ENCODE measurements around the gene COQ3.
"Not testable (repeated sequence)": the region's sequence is repeated elsewhere in the genome, so short reads cannot be mapped to it uniquely, and the experiment has no call there.

Gene COQ3

DNA sequence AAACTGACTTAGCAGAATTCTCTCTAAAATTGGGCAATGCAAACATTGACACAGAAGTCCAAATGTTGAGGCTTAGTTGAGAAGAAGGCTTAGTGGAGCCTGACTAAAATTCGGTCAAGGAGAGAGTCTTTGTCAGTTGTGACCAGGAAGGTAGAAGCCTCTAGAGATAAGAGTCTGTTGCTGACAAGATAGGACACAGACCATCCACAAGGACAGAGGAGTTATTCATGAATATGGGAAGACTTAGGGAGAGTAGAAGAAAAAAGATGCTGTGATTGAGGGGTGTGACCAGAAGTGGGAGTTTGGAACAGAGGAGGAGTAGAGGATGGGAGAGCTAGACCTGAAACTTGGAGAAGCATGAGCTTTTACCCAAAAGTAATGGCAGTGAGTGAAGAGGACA is 37.4 kb downstream of the COQ3 start:
- CTCF ChIA-PET = no interaction called here
- no peak for DNase-seq
- Mint-ChIP-seq H3K4me1 (no peaks in the 10 kb centered on the region), H3K27ac (no peak overlapping the region), H3K9me3 (no peaks in the 10 kb centered on the region), H3K36me3 (no peaks in the 10 kb centered on the region), H3K27me3 (peaks cover 48% of the 10 kb centered on the region), H3K4me3 (no peak overlapping the region)

GRCh38 chr6:99354983-99355382 is 39.0 kb downstream of the COQ3 start:
- no peaks in the 10 kb centered on the region for H3K36me3 Mint-ChIP-seq
- peaks cover 4% of the 10 kb centered on the region for H3K4me1 Mint-ChIP-seq
- peaks cover 60% of the 10 kb centered on the region for H3K27me3 Mint-ChIP-seq
- no peak for DNase-seq
- CTCF ChIA-PET = interaction anchor here (1.3 kb wide), 1 partner anchor 25 kb away, joined by 3 read pairs; no protein-coding TSS in a partner anchor
- H3K4me3 Mint-ChIP-seq = no peak overlapping the region
- no peak overlapping the region for H3K27ac Mint-ChIP-seq
- H3K9me3 Mint-ChIP-seq = no peaks in the 10 kb centered on the region

DNA sequence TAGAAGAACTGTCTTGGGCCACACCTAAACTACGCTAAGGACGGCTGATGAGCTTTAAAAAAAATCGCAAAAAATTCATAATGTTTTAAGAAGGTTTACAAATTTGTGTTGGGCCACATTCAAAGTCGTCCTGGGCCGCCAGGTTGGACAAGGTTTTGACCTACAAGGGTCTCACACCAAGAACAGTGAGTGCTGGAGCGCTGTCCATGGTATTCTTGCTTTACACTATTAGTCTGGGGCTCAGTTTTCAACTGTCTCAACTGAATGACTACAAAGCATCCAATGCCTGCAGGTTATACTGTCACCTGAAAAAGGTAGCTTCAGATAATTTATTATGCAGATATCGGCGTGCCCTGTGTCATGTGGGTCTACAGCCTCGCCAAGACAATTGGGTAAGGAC is 40.9 kb downstream of the COQ3 start:
- DNase-seq = no peak
- Mint-ChIP-seq H3K36me3 (no peaks in the 10 kb centered on the region), H3K9me3 (no peaks in the 10 kb centered on the region), H3K4me1 (peaks cover 5% of the 10 kb centered on the region), H3K4me3 (no peak overlapping the region), H3K27ac (no peak overlapping the region), H3K27me3 (peaks cover 77% of the 10 kb centered on the region)
- CTCF ChIA-PET = interaction anchor here (0.6 to 1.4 kb wide), 2 partner anchors 11 to 73 kb away, joined by 3 read pairs; no protein-coding TSS in a partner anchor

DNA sequence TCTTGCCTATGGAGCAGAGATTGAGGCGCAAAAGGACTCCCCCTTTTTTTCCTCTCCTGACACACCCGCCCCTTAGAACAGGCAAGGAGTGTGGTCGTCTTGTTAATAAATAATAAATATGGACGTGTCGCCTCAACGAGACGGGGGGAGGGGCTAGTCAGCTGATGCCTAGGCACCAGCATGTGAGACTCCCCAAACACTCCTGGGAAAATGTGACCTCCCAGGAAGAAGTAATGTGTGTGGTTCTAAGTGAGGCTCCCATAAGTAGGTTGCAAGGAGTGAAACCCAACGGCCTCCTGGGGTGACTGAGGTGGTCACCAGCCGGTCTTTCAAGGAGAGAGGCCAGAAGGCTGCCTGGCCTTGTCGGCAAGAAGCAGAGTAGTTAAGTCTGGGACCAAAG is 43.4 kb downstream of the COQ3 start:
- CTCF ChIA-PET = interaction anchor here (1.3 kb wide), 1 partner anchor 16 kb away, joined by 3 read pairs; no protein-coding TSS in a partner anchor
- H3K36me3 Mint-ChIP-seq = no peaks in the 10 kb centered on the region

DNA sequence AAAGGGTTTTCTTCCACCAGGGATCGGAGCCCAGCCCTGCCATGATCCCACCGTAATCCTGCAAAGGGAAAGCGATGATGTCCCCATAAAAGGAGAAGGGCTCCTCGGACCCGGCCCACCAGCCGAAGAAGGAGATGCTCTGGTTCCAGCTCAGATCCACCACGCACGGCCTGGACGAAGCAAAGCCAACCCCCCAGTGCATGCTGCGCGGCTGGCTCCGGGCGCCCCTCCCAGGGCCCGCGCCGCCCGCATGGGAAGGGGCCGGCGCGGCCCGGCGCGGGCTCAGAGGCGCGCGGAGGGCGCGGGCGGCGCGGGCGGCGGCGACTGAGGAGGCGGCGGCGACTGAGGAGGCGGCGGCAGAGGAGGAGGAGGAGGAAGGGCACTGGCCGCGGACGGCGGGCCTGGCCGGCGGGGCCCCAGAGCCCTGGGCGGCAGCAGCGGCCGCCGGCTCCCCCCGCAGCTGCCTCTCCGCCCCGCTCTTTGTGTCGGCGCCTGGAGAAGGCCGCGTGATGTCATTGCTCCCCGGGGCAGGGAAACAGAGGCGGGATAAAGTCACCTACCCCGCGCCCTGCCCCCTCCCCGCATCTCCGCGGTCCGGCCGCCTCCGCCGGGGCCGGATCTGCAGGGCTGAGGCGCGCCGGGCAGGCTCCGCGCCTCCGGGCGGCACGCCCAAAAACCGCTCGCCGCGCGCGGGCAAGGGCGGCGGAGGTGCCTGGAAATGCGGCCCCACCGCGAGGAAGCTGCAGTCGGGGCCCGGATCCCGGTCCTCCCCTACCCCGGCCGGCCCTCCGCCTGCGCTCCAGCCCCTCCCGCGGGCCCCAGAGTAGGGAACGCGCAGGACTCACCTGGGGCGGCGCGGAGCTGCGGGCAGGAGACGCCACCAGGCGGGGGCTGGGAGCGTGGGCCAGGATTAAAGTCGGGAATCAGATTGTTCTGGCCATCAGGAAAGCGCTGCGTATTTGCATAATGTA is 44.5 kb downstream of the COQ3 start, which contains the start of gene FAXC:
FAXC (minus strand) TSS at position 504 of the 971 bp plus-strand sequence; CDS start at position 202, 302 bp downstream.
- DNase-seq = peak; percentile 32

More for the DNA sequence above, 43.4 kb downstream of the COQ3 start:
- DNase-seq = no peak
- Mint-ChIP-seq H3K27me3 (peaks cover 80% of the 10 kb centered on the region), H3K27ac (no peak overlapping the region), H3K4me3 (no peak overlapping the region), H3K4me1 (peaks cover 5% of the 10 kb centered on the region), H3K9me3 (no peaks in the 10 kb centered on the region)

GRCh38 chr6:99348288-99349170 is 45.5 kb downstream of the COQ3 start:
- Mint-ChIP-seq H3K27me3 (peaks cover 78% of the 10 kb centered on the region), H3K4me1 (peaks cover 5% of the 10 kb centered on the region), H3K4me3 (peak overlapping the region; percentile 49), H3K27ac (no peak overlapping the region), H3K36me3 (no peaks in the 10 kb centered on the region), H3K9me3 (no peaks in the 10 kb centered on the region)
- DNase-seq = no peak
- CTCF ChIA-PET = no interaction called here

More for the DNA sequence above, 44.5 kb downstream of the COQ3 start, which contains the start of gene FAXC:
- H3K4me3 Mint-ChIP-seq = peak within 1 kb of the TSS; percentile 49
- H3K27me3 Mint-ChIP-seq = peaks cover 74% of the 10 kb centered on the region
- peaks cover 5% of the 10 kb centered on the region for H3K4me1 Mint-ChIP-seq
- no peaks in the 10 kb centered on the region for H3K36me3 Mint-ChIP-seq
- no peaks in the 10 kb centered on the region for H3K9me3 Mint-ChIP-seq
- H3K27ac Mint-ChIP-seq = no peak within 1 kb of the TSS
- CTCF ChIA-PET = interaction anchor here (1.3 kb wide), 1 partner anchor 15 kb away, joined by 3 read pairs; no protein-coding TSS in a partner anchor

- H3K4me1 Mint-ChIP-seq = peaks cover 5% of the 10 kb centered on the region
- H3K27ac Mint-ChIP-seq = no peak overlapping the region
- H3K4me3 Mint-ChIP-seq = no peak overlapping the region
- no peaks in the 10 kb centered on the region for H3K36me3 Mint-ChIP-seq
- CTCF ChIA-PET = no interaction called here
- DNase-seq = no peak
- peaks cover 79% of the 10 kb centered on the region for H3K27me3 Mint-ChIP-seq
- no peaks in the 10 kb centered on the region for H3K9me3 Mint-ChIP-seq
Observed at GRCh38 chr6:99347804-99348203, 46.2 kb downstream of the COQ3 start.

GRCh38 chr6:99346595-99346994 is 47.4 kb downstream of the COQ3 start:
- H3K27ac Mint-ChIP-seq = no peak overlapping the region
- H3K9me3 Mint-ChIP-seq = no peaks in the 10 kb centered on the region
- no peak for DNase-seq
- CTCF ChIA-PET = no interaction called here
- peaks cover 5% of the 10 kb centered on the region for H3K4me1 Mint-ChIP-seq
- H3K4me3 Mint-ChIP-seq = no peak overlapping the region
- H3K36me3 Mint-ChIP-seq = no peaks in the 10 kb centered on the region
- H3K27me3 Mint-ChIP-seq = peaks cover 69% of the 10 kb centered on the region

- Mint-ChIP-seq H3K27me3 (peaks cover 56% of the 10 kb centered on the region), H3K27ac (no peak overlapping the region), H3K4me3 (no peak overlapping the region), H3K9me3 (no peaks in the 10 kb centered on the region), H3K4me1 (peaks cover 3% of the 10 kb centered on the region), H3K36me3 (no peaks in the 10 kb centered on the region)
- CTCF ChIA-PET = interaction anchor here (1.8 to 2.7 kb wide), 2 partner anchors 11 to 15 kb away, joined by 6 to 11 read pairs; no protein-coding TSS in a partner anchor
- no peak for DNase-seq
Observed at GRCh38 chr6:99345164-99345563, 48.8 kb downstream of the COQ3 start.

- no peaks in the 10 kb centered on the region for H3K4me1 Mint-ChIP-seq
- H3K27me3 Mint-ChIP-seq = peaks cover 48% of the 10 kb centered on the region
- no peaks in the 10 kb centered on the region for H3K9me3 Mint-ChIP-seq
- no peak overlapping the region for H3K4me3 Mint-ChIP-seq
- DNase-seq = no peak
- no peak overlapping the region for H3K27ac Mint-ChIP-seq
- H3K36me3 Mint-ChIP-seq = no peaks in the 10 kb centered on the region
- CTCF ChIA-PET = interaction anchor here (1.8 to 2.7 kb wide), 2 partner anchors 10 to 14 kb away, joined by 6 to 11 read pairs; no protein-coding TSS in a partner anchor
Observed at GRCh38 chr6:99344289-99344688, 49.7 kb downstream of the COQ3 start.

GRCh38 chr6:99341862-99342455 is 52.0 kb downstream of the COQ3 start:
- H3K9me3 Mint-ChIP-seq = no peaks in the 10 kb centered on the region
- no peak overlapping the region for H3K4me3 Mint-ChIP-seq
- H3K36me3 Mint-ChIP-seq = no peaks in the 10 kb centered on the region
- CTCF ChIA-PET = interaction anchor here (1.3 kb wide), 1 partner anchor 11 kb away, joined by 5 read pairs; no protein-coding TSS in a partner anchor
- no peak for DNase-seq
- H3K27ac Mint-ChIP-seq = no peak overlapping the region
- peaks cover 44% of the 10 kb centered on the region for H3K27me3 Mint-ChIP-seq
- no peaks in the 10 kb centered on the region for H3K4me1 Mint-ChIP-seq

GRCh38 chr6:99338188-99338587 is 55.8 kb downstream of the COQ3 start:
- H3K9me3 Mint-ChIP-seq = no peaks in the 10 kb centered on the region
- no peak overlapping the region for H3K27ac Mint-ChIP-seq
- CTCF ChIA-PET = interaction anchor here (0.7 to 1.3 kb wide), 2 partner anchors 8 to 230 kb away, joined by 3 to 5 read pairs; partner anchors contain the start of gene CCNC
- peaks cover 20% of the 10 kb centered on the region for H3K27me3 Mint-ChIP-seq
- no peaks in the 10 kb centered on the region for H3K4me1 Mint-ChIP-seq
- H3K36me3 Mint-ChIP-seq = no peaks in the 10 kb centered on the region
- DNase-seq = no peak
- H3K4me3 Mint-ChIP-seq = no peak overlapping the region

DNA sequence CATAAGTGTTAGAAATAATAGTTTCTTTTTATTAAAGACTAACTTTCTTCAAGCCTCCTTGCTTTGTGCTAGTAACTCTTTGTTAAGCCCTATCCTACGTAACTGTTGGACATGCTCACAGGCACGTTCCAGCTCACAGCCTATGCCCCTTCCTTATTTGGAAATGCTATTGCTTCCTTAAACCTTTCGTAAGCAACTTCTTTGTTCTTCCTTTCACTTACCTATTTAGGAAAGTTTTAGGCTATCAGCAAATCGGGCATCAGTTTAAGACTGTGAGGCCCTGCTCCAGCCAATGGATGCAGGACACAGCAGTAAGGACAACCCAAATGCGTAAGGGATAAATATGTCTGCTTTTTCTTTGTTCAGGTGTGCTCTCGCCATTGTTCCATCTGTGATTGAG is 58.7 kb downstream of the COQ3 start:
- not testable (repeated sequence) for H3K4me3 Mint-ChIP-seq, H3K4me1 Mint-ChIP-seq, DNase-seq, H3K36me3 Mint-ChIP-seq, H3K27ac Mint-ChIP-seq, H3K9me3 Mint-ChIP-seq
- CTCF ChIA-PET = interaction anchor here (0.8 to 1.2 kb wide), 4 partner anchors 9 to 60 kb away, joined by 3 to 11 read pairs (median 3); partner anchors contain the start of gene FAXC
- peaks cover 16% of the 10 kb centered on the region for H3K27me3 Mint-ChIP-seq
